ENCODE data around the gene FAM83D.

GRCh38 chr20:38982291-38982690 lies 56.1 kb downstream of the FAM83D start:
- TF ChIP-seq, protein P1, sequence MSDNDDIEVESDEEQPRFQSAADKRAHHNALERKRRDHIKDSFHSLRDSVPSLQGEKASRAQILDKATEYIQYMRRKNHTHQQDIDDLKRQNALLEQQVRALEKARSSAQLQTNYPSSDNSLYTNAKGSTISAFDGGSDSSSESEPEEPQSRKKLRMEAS (IDR thresholded peaks at IDR 0.05) = no peak
- TF ChIP-seq FOXM1 (IDR thresholded peaks at IDR 0.05; ENCODE audit: borderline replicate concordance, low read depth) (no peak), REST (IDR thresholded peaks at IDR 0.05; ENCODE audit: low read depth) (no peak), NFIC (IDR thresholded peaks at IDR 0.05) (no peak)

All from Ishikawa (cell line).